Sigmoid colon (tissue), 7 donors: ENCODE results near the gene GYG2. TPM values are rescaled to one million over a fixed set of nuclear protein-coding genes. Genes with fewer than 3 reads are reported as not detected.

ENCODE experiments used
- DNase-seq: peaks from one replicate; pipeline ENCODE4 v3.0.0-alpha.2; 2019
- H3K27ac ChIP-seq, 4 donors: fragments of 200-600 bp; sonication (generic); one replicate each; pipeline ENCODE4 v1.5.1; 2016 to 2019; ENCODE audit warnings: mild to moderate bottlenecking in 1 of 4
- H3K27me3 ChIP-seq, 3 donors: fragments of 200-600 bp; sonication (generic); one replicate each; pipeline ENCODE4 v1.5.1; 2019; ENCODE audit warnings: mild to moderate bottlenecking in 1 of 3
- H3K36me3 ChIP-seq, 4 donors: fragments of 200-600 bp; sonication (generic); one replicate each; pipeline ENCODE4 v1.5.1; 2016 to 2019
- H3K4me1 ChIP-seq, 4 donors: fragments of 200-600 bp; sonication (generic); one replicate each; pipeline ENCODE4 v1.5.1; 2017 to 2019
- H3K4me3 ChIP-seq, 4 donors: fragments of 200-600 bp; sonication (generic); one replicate each; pipeline ENCODE4 v1.5.1; 2017 to 2019; ENCODE audit warnings: mild to moderate bottlenecking in 2 of 4, moderate library complexity in 1 of 4
- H3K9me3 ChIP-seq, 4 donors: fragments of 200-600 bp in 3 of 4; sonication (generic) in 3 of 4; one replicate each; pipeline versions ENCODE4 v1.5.1 to v1.6.1; 2013 to 2019
- EP300 ChIP-seq, 4 donors: sonication (generic); formaldehyde crosslinking; IDR thresholded peaks; one replicate each; pipeline ENCODE4 v1.6.1; 2017; ENCODE audit warnings: antibody characterized with exemption in 4 of 4
- POLR2A ChIP-seq, 2 donors: fragments of 450-650 bp; IDR thresholded peaks; one replicate each; pipeline ENCODE4 v1.6.1; 2016; ENCODE audit warnings: antibody characterized with exemption in 2 of 2, mild to moderate bottlenecking in 2 of 2, moderate library complexity in 2 of 2
- POLR2AphosphoS5 ChIP-seq, 4 donors: sonication (generic); formaldehyde crosslinking; IDR thresholded peaks; one replicate each; pipeline ENCODE4 v1.6.1; 2017; ENCODE audit warnings: antibody characterized with exemption in 4 of 4
- WGBS, 2 donors: extraction: QIAGEN DNeasy Blood & Tissue Kit; methylation state at CpG; one replicate each; pipeline ENCODE4 v1.1.7; 2013; 5-methylcytosine and 5-hydroxymethylcytosine counted together
- intact Hi-C: fragments of 100-400 bp; cut with DNase I; formaldehyde crosslinking; loops from one replicate; pipeline ENCODE4 v1.15.1; 2023
- polyA plus RNA-seq, 3 donors: library from polyadenylated mRNA; stranded (reverse); fragments of 200-250 nt; gene quantifications; one replicate each; pipeline ENCODE4 v1.2.3, GENCODE V29; 2013
- total RNA-seq, 4 donors: library from RNA; depleted of rRNA; stranded (reverse); fragments of >200 nt; gene quantifications; one replicate each; pipeline ENCODE4 v1.1.0, GENCODE V29; 2016
- TF ChIP-seq, protein P1 (sequence below), 4 experiments: fragments of 450-650 bp in 3 of 4; fragments of 200-600 bp in 1 of 4; IDR thresholded peaks; one replicate each; pipeline ENCODE4 v1.5.1; 2016 to 2019; ENCODE audit warnings: antibody characterized with exemption in 4 of 4, mild to moderate bottlenecking in 3 of 4, moderate library complexity in 2 of 4
- donor health status: healthy with polysubstance abuse.
- donor health status: Bipolar disorder and iron deficiency.
- donor health status: healthy.

The GYG2 gene
- total and polyA plus RNA-seq, 7 donors, result 1.6 to 6.0 (median 3.9) TPM

DNA sequence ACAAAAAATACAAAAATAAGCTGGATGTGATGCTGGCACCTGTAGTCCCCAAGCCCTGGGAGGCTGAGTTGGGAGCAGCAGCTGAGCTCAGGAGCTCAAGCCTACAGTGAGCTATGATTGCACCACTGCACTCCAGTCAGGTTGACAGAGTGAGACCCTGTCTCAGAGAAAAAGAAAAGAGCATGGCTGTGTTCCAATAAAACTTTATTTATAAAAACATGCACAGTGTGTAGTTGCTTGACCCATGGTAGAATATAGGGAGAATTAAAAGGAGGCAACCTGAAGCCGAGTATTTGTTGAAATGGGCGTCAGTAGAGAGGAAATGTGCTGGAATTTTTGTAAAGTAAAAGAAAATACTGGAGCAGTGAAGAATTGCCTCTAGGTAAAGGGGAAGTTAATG lies 27.0 kb downstream of the GYG2 start:
- no peaks in the 10 kb centered on the region for H3K36me3 ChIP-seq
- H3K4me1 ChIP-seq, result no peaks in the 10 kb centered on the region
- 94 to 96% methylated on average over 2 of the region's 2 CpGs for WGBS, 2 donors
- TF ChIP-seq EP300 (IDR thresholded peaks at IDR 0.05) (no peak), POLR2AphosphoS5 (IDR thresholded peaks at IDR 0.05) (no peak), POLR2A (IDR thresholded peaks at IDR 0.05) (no peak)
- TF ChIP-seq, protein P1, sequence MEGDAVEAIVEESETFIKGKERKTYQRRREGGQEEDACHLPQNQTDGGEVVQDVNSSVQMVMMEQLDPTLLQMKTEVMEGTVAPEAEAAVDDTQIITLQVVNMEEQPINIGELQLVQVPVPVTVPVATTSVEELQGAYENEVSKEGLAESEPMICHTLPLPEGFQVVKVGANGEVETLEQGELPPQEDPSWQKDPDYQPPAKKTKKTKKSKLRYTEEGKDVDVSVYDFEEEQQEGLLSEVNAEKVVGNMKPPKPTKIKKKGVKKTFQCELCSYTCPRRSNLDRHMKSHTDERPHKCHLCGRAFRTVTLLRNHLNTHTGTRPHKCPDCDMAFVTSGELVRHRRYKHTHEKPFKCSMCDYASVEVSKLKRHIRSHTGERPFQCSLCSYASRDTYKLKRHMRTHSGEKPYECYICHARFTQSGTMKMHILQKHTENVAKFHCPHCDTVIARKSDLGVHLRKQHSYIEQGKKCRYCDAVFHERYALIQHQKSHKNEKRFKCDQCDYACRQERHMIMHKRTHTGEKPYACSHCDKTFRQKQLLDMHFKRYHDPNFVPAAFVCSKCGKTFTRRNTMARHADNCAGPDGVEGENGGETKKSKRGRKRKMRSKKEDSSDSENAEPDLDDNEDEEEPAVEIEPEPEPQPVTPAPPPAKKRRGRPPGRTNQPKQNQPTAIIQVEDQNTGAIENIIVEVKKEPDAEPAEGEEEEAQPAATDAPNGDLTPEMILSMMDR (IDR thresholded peaks at IDR 0.05), result no peak
- H3K4me3 ChIP-seq, result no peak overlapping the region
- no peak for DNase-seq
- H3K27me3 ChIP-seq, result no peaks in the 10 kb centered on the region
- no peak overlapping the region for H3K27ac ChIP-seq
- no peaks in the 10 kb centered on the region for H3K9me3 ChIP-seq
- intact Hi-C loops, result no loop called here

DNA sequence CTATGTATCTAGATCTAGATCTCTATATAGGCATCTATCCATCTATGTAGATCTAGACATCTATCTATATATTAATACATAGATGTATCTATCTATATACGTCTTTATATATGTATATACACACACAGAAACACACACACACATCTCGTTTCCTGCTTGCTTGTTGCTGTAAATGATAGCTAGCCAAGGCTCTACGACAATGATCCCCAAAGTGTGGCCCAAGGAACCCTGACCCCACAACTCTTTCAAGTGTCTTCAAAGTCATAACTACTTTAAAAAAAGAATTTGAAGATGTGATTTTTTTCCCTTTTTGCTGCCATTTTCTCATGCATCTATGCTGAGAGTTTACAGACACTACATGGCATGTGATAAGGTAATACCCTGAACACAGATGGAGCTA lies 28.8 kb downstream of the GYG2 start:
- intact Hi-C loops, result no loop called here
- Histone ChIP-seq H3K9me3 (no peaks in the 10 kb centered on the region), H3K4me3 (no peak overlapping the region), H3K4me1 (no peaks in the 10 kb centered on the region), H3K27ac (no peak overlapping the region), H3K27me3 (no peaks in the 10 kb centered on the region), H3K36me3 (no peaks in the 10 kb centered on the region)
- TF ChIP-seq POLR2AphosphoS5 (IDR thresholded peaks at IDR 0.05), result no peak
- no peak for TF ChIP-seq POLR2A (IDR thresholded peaks at IDR 0.05)
- TF ChIP-seq EP300 (IDR thresholded peaks at IDR 0.05), result no peak
- TF ChIP-seq, protein P1 (IDR thresholded peaks at IDR 0.05), result no peak
- 85 to 93% methylated on average over 3 of the region's 3 CpGs for WGBS, 2 donors
- no peak for DNase-seq

DNA sequence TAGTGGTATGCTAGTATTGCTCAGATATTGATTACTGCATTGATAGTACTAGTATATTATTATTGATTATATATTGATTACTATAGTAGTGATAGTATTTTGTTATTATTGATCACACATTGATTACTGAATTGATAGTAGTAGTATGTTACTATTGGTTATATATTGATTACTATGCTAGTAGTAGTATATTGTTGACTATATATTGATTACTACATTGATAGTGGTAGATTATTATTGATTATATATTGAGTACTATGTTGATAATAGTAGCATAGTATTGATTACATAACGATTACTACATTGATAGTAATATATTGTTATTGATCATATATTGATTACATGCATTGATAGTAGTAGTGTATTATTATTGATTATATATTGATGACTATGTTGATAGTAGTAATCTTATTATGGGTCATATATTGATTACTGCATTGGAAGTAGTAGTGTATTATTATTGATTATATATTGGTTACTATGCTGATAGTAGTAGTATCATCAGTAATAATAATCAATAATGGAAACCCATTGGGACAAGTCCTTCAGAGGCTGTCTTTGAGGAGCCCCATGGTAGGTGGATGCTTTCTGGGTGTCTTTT lies 30.6 kb downstream of the GYG2 start:
- intact Hi-C loops, result no loop called here
- H3K4me3 ChIP-seq, result no peak overlapping the region
- H3K27me3 ChIP-seq, result no peaks in the 10 kb centered on the region
- H3K4me1 ChIP-seq, result no peaks in the 10 kb centered on the region
- H3K36me3 ChIP-seq, result no peaks in the 10 kb centered on the region
- 89 to 96% methylated on average over 1 of the region's 1 CpG for WGBS, 2 donors
- DNase-seq, result no peak
- no peak overlapping the region for H3K27ac ChIP-seq
- TF ChIP-seq POLR2A (IDR thresholded peaks at IDR 0.05) (no peak), POLR2AphosphoS5 (IDR thresholded peaks at IDR 0.05) (no peak), EP300 (IDR thresholded peaks at IDR 0.05) (no peak)
- TF ChIP-seq, protein P1 (IDR thresholded peaks at IDR 0.05), result no peak
- H3K9me3 ChIP-seq, result no peaks in the 10 kb centered on the region

DNA sequence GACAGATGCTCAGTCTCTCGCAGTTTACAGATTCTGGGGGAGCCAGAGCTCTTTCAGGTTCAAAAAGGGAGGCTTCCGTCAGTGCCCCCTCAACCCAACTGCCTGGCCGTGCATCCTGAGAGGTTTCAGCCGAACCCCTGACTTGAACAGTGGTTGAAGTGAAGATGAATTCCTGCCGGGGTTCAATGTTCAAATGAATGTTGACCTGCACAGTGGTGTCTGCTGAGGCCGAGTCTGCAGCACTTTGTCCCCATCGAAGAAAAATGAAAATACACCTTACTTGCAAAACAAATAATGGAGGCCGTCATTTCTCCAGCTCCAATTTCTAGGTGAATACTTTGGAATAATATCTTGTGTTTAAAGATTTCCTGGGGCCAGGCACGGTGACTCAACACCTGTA lies 33.7 kb downstream of the GYG2 start:
- H3K4me3 ChIP-seq, result no peak overlapping the region
- H3K9me3 ChIP-seq, result no peaks in the 10 kb centered on the region
- DNase-seq, result no peak
- no peak overlapping the region for H3K27ac ChIP-seq
- WGBS, 2 donors, result 73 to 93% methylated on average over 9 of the region's 9 CpGs
- H3K36me3 ChIP-seq, result no peaks in the 10 kb centered on the region
- TF ChIP-seq, protein P1 (IDR thresholded peaks at IDR 0.05), result no peak
- no peak for TF ChIP-seq POLR2A (IDR thresholded peaks at IDR 0.05)
- no peak for TF ChIP-seq POLR2AphosphoS5 (IDR thresholded peaks at IDR 0.05)
- no peak for TF ChIP-seq EP300 (IDR thresholded peaks at IDR 0.05)
- no peaks in the 10 kb centered on the region for H3K27me3 ChIP-seq
- intact Hi-C loops, result no loop called here
- H3K4me1 ChIP-seq, result no peaks in the 10 kb centered on the region

DNA sequence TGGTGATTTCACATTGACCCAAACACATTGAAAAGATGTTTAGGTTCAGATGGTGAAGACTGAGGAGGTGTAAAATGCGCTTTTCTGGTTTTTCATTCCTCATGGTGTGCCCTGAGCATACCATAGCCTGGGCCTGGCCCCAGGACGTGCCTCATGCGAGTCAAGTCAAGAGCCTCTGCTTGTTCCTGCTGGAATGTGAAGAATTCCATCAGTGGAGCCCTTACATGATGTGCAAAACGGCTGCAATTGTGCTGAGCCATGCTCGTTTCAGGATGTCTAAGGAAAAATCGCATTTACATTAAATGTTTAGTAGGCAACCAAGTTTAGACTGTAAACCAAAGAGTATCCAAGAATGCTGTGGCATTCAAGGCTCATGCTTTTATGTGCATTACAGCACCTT lies 34.9 kb downstream of the GYG2 start:
- no peaks in the 10 kb centered on the region for H3K4me1 ChIP-seq
- H3K27ac ChIP-seq, result no peak overlapping the region
- intact Hi-C loops, result no loop called here
- 80 to 95% methylated on average over 6 of the region's 6 CpGs for WGBS, 2 donors
- no peak overlapping the region for H3K4me3 ChIP-seq
- H3K9me3 ChIP-seq, result no peaks in the 10 kb centered on the region
- no peaks in the 10 kb centered on the region for H3K36me3 ChIP-seq
- TF ChIP-seq, protein P1 (IDR thresholded peaks at IDR 0.05), result no peak
- no peak for TF ChIP-seq POLR2A (IDR thresholded peaks at IDR 0.05)
- TF ChIP-seq POLR2AphosphoS5 (IDR thresholded peaks at IDR 0.05), result no peak
- no peak for TF ChIP-seq EP300 (IDR thresholded peaks at IDR 0.05)
- DNase-seq, result no peak
- no peaks in the 10 kb centered on the region for H3K27me3 ChIP-seq
